Stimulated activated CD8-positive, alpha-beta memory T cell treated with anti-CD3 and anti-CD28 coated beads, Interleukin-12 subunit alpha, Interleukin-12 subunit beta, amount 100 ng/mL, for 1 hour (primary cell): ENCODE measurements around the gene ASL.
"Not testable (repeated sequence)": the region's sequence is repeated elsewhere in the genome, so short reads cannot be mapped to it uniquely, and the experiment has no call there.

Source experiments
- DNase-seq: peaks from one replicate; pipeline ENCODE4 v3.0.0-alpha.2; 2020; ENCODE audit warnings: low read depth

ASL gene

GRCh38 chr7:66076462-66077329 is 1.1 kb downstream of the ASL start:
- no peak for DNase-seq

GRCh38 chr7:66078067-66078466 is 2.4 kb downstream of the ASL start:
- DNase-seq, result no peak

GRCh38 chr7:66082083-66082482 is 6.5 kb downstream of the ASL start:
- no peak for DNase-seq

- no peak for DNase-seq
These were observed 7.3 kb downstream of the ASL start for GRCh38 chr7:66082886-66083415.

DNA sequence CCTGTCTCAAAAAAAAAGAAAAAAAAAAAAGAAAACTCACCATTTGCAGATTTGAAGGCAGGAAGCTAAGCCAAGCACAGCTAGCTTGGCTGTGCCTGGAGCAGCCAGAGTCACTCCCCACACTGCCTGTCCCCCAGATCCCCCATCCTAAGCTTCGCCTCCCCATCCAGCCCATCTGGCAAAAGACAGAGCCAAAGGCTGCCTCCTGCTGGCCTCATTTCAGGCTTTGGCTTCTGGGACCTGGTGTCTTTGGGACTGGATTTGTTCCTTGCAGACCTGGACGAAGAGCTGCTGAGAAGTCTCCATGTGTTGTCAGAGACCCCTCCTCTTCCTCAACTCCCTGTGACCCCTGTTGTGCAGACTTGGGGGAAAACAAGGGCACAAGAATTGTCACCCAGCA is 8.1 kb downstream of the ASL start:
- no peak for DNase-seq

GRCh38 chr7:66088861-66089838 is 13.5 kb downstream of the ASL start:
- DNase-seq, result no peak

GRCh38 chr7:66092654-66093053 is 17.0 kb downstream of the ASL start:
- no peak for DNase-seq

GRCh38 chr7:66095010-66095409 is 19.4 kb downstream of the ASL start:
- DNase-seq, result no peak

DNA sequence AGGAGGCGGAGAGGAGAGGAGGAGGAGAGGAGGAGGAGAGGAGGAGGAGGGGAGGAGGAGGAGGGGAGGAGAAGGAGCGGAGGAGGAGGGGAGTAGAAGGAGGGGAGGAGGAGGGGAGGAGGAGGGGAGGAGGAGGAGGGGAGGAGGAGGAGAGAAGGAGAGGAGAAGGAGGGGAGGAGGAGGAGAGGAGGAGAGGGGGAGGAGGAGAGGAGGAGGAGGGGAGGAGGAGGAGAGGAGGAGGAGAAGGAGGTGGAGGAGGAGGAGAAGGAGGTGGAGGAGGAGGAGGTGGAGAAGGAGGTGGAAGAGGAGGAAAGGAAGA is 23.6 kb downstream of the ASL start:
- no peak for DNase-seq

DNA sequence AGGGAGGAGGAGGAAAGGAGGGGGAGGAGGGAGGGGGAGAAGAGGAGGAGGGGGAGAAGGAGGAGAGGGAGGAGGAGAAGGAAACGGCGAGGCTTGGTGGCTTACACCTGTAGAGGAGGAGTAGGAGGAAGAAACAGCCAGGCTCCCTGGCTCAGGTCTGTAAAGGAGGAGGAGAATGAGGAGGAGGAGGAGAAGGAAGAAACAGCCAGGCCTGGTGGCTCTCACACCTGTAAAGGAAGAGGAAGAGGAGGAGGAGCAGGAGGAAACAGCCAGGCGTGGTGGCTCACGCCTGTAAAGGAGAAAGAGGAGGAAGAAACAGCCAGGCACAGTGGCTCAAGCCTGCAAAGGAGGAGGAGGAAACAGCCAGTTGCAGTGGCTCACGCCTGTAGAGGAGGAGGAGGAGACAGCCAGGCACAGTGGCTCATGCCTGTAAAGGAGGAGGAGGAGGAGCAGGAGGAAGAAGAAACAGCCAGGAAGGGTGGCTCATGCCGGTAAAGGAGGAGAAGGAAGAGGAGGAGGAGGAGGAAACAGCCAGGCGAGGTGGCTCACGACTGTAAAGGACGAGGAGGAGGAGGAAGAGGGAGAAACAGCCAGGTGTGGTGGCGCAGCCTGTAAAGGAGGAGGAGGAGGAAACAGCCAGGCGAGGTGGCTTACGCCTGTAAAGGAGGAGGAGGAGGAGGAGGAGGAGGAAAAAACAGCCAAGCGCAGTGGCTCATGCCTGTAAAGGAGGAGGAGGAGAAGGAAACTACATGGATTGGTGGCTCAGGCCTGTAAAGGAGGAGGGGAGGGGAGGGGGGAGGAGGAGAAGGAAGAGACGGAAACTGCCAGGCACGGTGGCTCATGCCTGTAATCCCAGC is 24.2 kb downstream of the ASL start:
- no peak for DNase-seq

DNA sequence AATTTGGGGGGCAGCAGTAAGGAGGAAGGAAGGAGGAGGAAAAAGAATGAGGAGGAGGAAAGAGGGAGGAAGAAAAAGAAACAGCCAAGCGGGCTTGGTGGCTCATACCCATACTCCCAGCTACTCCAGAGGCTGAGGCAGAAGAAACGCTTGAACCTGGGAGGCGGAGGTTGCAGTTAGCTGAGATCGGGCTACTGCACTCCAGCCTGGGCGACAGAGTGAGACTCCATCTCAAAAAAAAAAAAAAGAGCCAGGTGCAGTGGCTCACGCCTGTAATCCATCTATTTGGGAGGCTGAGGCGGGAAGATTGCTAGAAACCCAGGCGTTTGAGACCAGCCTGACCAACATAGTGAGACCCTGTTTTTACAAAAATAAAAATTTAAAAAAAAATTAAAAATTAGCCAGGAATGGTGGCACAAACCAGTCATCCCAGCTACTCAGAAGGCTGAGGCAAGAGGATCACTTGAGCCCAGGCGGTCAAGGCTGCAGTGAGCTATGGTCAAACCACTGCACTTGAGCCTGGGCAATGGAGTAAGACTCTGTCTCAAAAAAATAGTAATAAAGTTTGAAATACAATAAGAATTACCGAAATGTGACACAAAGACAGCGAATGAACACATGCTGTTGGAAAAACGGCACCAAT is 24.9 kb downstream of the ASL start:
- no peak for DNase-seq

DNA sequence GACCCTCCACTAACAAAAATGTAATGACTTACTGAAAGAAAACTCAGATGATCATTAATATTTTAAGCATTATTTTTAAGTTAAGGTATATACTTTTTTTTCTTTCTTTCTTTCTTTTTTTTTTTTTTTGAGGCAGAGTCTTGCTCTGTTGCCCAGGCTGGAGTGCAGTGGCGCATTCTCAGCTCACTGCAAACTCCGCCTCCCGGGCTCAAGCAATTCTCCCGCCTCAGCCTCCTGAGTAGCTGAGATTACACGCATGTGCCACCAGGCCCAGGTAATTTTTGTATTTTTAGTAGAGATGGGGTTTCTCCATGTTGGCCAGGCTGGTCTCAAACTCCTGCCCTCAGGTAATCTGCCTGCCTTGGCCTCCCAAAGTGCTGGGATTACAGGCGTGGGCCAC is 26.5 kb downstream of the ASL start:
- DNase-seq, result not testable (repeated sequence)

- DNase-seq, result not testable (repeated sequence)
These were observed 28.4 kb downstream of the ASL start for GRCh38 chr7:66103994-66104393.

- no peak for DNase-seq
These were observed 29.7 kb downstream of the ASL start for GRCh38 chr7:66105263-66105748.

- DNase-seq, result not testable (repeated sequence)
These were observed 32.8 kb downstream of the ASL start for GRCh38 chr7:66108410-66108809.

GRCh38 chr7:66110856-66111255 is 35.2 kb downstream of the ASL start:
- DNase-seq, result no peak

DNA sequence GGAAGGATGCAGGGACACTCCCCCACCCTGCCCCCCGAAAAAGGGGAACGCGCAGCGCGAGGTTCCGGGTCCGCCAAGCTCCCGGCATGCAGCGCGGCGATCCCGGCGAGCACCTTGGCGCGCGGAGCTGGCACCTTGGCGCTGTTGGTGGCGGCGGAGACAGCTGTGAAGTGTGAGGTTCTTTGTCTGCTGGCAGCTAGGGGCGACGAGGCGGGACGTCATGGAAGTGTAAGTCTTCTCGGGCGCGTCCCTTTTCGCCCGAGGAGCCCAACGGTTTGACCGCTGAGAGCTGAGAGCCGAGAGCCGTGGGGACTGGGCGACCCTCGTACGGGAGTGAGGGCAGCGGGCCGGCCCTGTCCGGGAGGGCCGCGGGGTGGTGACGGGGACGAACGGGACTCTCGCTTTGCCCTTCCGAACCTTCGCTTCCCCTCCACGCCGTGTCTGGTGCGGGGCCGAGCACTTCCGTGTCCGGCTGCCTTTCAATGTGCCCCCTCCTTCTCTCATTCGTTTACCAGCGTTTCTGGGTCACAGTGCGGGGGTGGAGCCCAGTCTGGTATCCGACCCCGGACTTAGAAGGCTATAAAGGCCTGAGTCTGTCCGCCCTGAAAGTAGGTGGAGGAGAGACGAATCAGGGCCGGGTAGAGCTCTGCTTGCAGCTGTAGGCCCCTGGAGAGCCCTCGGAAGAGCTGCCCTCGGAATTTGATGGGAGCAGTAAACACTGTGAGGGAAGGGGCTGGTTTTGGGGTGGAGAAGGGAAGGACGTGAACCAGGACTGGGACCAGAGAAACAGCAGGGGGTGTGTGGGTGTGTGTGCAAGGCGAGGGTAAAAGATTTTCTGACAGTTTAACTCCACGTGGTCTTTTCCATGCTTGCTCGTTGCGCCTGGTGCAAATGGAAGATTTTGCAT is 39.4 kb downstream of the ASL start, which contains the start of gene CRCP:
TSS of gene CRCP (plus strand) at position 105 of the 907 bp plus-strand sequence. CDS start at position 221, 116 bp downstream.
- DNase-seq, result peak; percentile 67

DNA sequence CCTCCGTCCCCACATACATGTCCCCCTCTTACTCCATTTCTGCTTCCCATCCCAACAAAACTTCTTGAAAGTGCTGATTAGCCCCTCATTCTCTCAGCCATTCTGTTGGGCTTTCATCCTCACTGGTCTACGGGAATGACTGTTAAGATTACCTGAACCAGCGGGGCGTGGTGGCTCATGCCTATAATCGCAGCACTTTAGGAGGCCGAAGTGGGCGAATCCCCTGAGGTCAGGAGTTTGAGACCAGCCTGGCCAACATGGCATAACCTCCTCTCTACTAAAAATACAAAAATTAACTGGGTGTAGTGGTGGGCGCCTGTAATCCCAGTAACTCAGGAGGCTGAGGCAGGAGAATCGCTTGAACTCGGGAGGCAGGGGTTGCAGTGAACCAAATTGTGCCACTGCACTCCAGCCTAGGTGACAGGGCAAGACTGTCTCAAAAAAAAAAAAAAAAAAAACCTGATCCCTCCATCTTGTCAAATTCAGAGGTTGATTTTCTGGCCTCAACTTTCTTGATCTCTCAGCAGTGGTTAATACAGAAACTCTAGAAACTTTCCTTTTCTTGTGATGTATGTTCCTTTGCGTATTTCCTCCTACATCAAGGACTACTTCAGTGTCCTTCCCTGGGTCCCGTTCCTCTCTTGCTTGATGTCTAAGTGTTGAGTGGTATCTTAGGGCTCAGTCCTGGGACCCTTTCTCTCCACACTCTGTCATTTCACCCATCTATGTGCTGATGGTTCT is 41.2 kb downstream of the ASL start:
- not testable (repeated sequence) for DNase-seq

- no peak for DNase-seq
These were observed 43.0 kb downstream of the ASL start for GRCh38 chr7:66118603-66119002.
